GM23248 (cell line): ENCODE measurements around the gene AKR1B15.

Experiments
- EZH2 ChIP-seq: fragments of 200-600 bp; sonication (generic); IDR thresholded peaks from 2 replicates; pipeline ENCODE4 v1.6.1; 2018; ENCODE audit warnings: antibody characterized with exemption, mild to moderate bottlenecking; ENCODE audit not compliant: insufficient read depth, poor library complexity, severe bottlenecking
- EZH2phosphoT487 ChIP-seq: fragments of 200-600 bp; sonication (generic); IDR thresholded peaks from 2 replicates; pipeline ENCODE4 v1.6.1; 2018; ENCODE audit warnings: antibody characterized with exemption, moderate library complexity, mild to moderate bottlenecking, low read depth; ENCODE audit not compliant: insufficient read depth

GRCh38 chr7:134558370-134558769, 9.5 kb downstream of the AKR1B15 start:
- TF ChIP-seq EZH2 = no peak
- TF ChIP-seq EZH2phosphoT487 = no peak
